Esophagus muscularis mucosa (tissue), 3 donors: ENCODE data around the gene MTHFR.
A peak's percentile ranks its signal among the peaks of the same experiment; 100 is the strongest.

Experiments
- CTCF ChIP-seq, 3 experiments: fragments of 200-600 bp in 2 of 3; fragments of 450-650 bp in 1 of 3; sonication (generic) in 2 of 3; IDR thresholded peaks; one replicate each; pipeline ENCODE4 v1.5.1; 2017 to 2019; ENCODE audit warnings: antibody characterized with exemption in 3 of 3, mild to moderate bottlenecking in 2 of 3, moderate library complexity in 1 of 3
- EP300 ChIP-seq: sonication (generic); formaldehyde crosslinking; IDR thresholded peaks from one replicate; pipeline ENCODE4 v1.6.1; 2017; ENCODE audit warnings: antibody characterized with exemption

DNA sequence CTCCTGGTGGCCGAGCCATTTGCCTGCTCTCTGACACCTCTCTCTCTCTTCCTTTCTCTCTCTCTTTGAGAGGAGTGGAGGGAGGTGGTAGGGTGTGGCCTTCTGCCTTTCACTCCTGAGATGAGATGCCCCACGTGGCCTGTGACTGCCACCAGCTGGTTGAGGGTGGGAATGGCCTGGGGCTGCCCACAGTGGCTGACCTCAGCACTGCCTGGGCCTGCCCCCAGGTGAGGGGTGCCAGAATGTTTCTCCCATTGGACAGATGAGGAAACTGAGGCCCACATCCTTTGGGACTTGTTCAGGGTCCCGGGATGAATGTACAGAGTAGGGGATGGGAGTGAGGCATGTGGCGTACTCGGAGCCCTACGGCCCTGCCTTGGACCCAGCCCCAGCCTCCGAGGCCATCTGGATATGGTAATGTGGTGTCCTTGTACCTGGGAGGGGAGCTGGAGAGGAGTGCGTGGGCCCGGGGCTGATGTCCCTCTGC lies 56.5 kb downstream of the MTHFR start:
- TF ChIP-seq CTCF (IDR thresholded peaks at IDR 0.05), result peak; percentile 35 to 62 (median 46)
- TF ChIP-seq EP300, result no peak
